ENCODE measurements around the gene PRR22.
A peak's percentile ranks its signal among the peaks of the same experiment; 100 is the strongest.

The PRR22 gene

GRCh38 chr19:5784581-5785147 lies at the start of gene PRR22:
TSS of gene PRR22 (minus strand) at chr19:5784746. CDS start at chr19:5784660, 86 bp downstream.
- no peak for DNase-seq (ENCODE audit: extremely low read depth in 1 of 2, low read depth in 1 of 2)

- DNase-seq (ENCODE audit: extremely low read depth in 1 of 2, low read depth in 1 of 2) = no peak
Observed at GRCh38 chr19:5832527-5833216, 48.1 kb upstream of the PRR22 start.

GRCh38 chr19:5832061-5832460 lies 47.5 kb upstream of the PRR22 start:
- DNase-seq (ENCODE audit: extremely low read depth in 1 of 2, low read depth in 1 of 2) = no peak

- no peak for DNase-seq (ENCODE audit: extremely low read depth in 1 of 2, low read depth in 1 of 2)
Observed at GRCh38 chr19:5831159-5831558, 46.6 kb upstream of the PRR22 start.

GRCh38 chr19:5829567-5830310 lies 45.2 kb upstream of the PRR22 start:
- DNase-seq (ENCODE audit: extremely low read depth in 1 of 2, low read depth in 1 of 2) = no peak

- no peak for DNase-seq (ENCODE audit: extremely low read depth in 1 of 2, low read depth in 1 of 2)
Observed at GRCh38 chr19:5828661-5829566, 44.4 kb upstream of the PRR22 start.

- DNase-seq (ENCODE audit: extremely low read depth in 1 of 2, low read depth in 1 of 2) = peak; percentile 81 to 89
Observed at GRCh38 chr19:5827891-5828660, 43.5 kb upstream of the PRR22 start.

GRCh38 chr19:5827342-5827890 lies 42.9 kb upstream of the PRR22 start:
- DNase-seq (ENCODE audit: extremely low read depth in 1 of 2, low read depth in 1 of 2) = no peak

GRCh38 chr19:5826531-5827341 lies 42.2 kb upstream of the PRR22 start:
- no peak for DNase-seq (ENCODE audit: extremely low read depth in 1 of 2, low read depth in 1 of 2)

- no peak for DNase-seq (ENCODE audit: extremely low read depth in 1 of 2, low read depth in 1 of 2)
Observed at GRCh38 chr19:5825178-5825577, 40.6 kb upstream of the PRR22 start.

GRCh38 chr19:5824751-5825150 lies 40.2 kb upstream of the PRR22 start:
- no peak for DNase-seq (ENCODE audit: extremely low read depth in 1 of 2, low read depth in 1 of 2)

- no peak for DNase-seq (ENCODE audit: extremely low read depth in 1 of 2, low read depth in 1 of 2)
Observed at GRCh38 chr19:5823579-5824281, 39.2 kb upstream of the PRR22 start.

GRCh38 chr19:5822181-5822844 lies 37.8 kb upstream of the PRR22 start:
- DNase-seq (ENCODE audit: extremely low read depth in 1 of 2, low read depth in 1 of 2) = no peak

- DNase-seq (ENCODE audit: extremely low read depth in 1 of 2, low read depth in 1 of 2) = no peak
Observed at GRCh38 chr19:5821521-5822180, 37.1 kb upstream of the PRR22 start.

GRCh38 chr19:5820785-5821184 lies 36.2 kb upstream of the PRR22 start:
- no peak for DNase-seq (ENCODE audit: extremely low read depth in 1 of 2, low read depth in 1 of 2)

GRCh38 chr19:5818594-5818993 lies 34.0 kb upstream of the PRR22 start:
- DNase-seq (ENCODE audit: extremely low read depth in 1 of 2, low read depth in 1 of 2) = no peak

GRCh38 chr19:5817218-5817617 lies 32.7 kb upstream of the PRR22 start:
- no peak for DNase-seq (ENCODE audit: extremely low read depth in 1 of 2, low read depth in 1 of 2)

GRCh38 chr19:5814852-5815246 lies 30.3 kb upstream of the PRR22 start:
- no peak for DNase-seq (ENCODE audit: extremely low read depth in 1 of 2, low read depth in 1 of 2)

Data from activated CD8-positive, alpha-beta memory T cell treated with anti-CD3 and anti-CD28 coated beads for 1 hour (primary cell).